CD8-positive, alpha-beta memory T cell (primary cell): ENCODE measurements around the gene USP14. TPM values are rescaled to one million over a fixed set of nuclear protein-coding genes. Genes with fewer than 3 reads are reported as not detected.
"Not testable (repeated sequence)": the region's sequence is repeated elsewhere in the genome, so short reads cannot be mapped to it uniquely, and the experiment has no call there.

ENCODE experiments used
- CTCF ChIA-PET: fragments of 350-600 bp; sonication (Branson Sonifier 250); formaldehyde crosslinking; loops from one replicate; lab custom pipeline; 2021; ENCODE audit warnings: antibody characterized with exemption; lab: Charles Lee
- POLR2A ChIA-PET: fragments of 350-600 bp; sonication (Branson Sonifier 250); formaldehyde crosslinking; loops from one replicate; lab custom pipeline; 2021; ENCODE audit warnings: antibody characterized with exemption; lab: Charles Lee
- DNase-seq, 5 donors: peaks; one replicate each; pipeline versions ENCODE4 v3.0.0 to v3.0.0-alpha.2; 2020 to 2022; ENCODE audit warnings: mixed read lengths in 1 of 5
- H3K27ac ChIP-seq: one replicate; pipeline ENCODE4 v1.7.0; 2013; ENCODE audit warnings: low read depth, mild to moderate bottlenecking, low read length, moderate library complexity
- H3K27me3 ChIP-seq: 2 replicates; pipeline ENCODE4 v1.7.0; 2013; ENCODE audit warnings: low read length, mild to moderate bottlenecking; ENCODE audit not compliant: insufficient read depth, poor library complexity, severe bottlenecking
- H3K36me3 ChIP-seq: 2 replicates; pipeline ENCODE4 v1.7.0; 2013; ENCODE audit warnings: mild to moderate bottlenecking, low read length, moderate library complexity; ENCODE audit not compliant: insufficient read depth
- H3K4me1 ChIP-seq: 2 replicates; pipeline ENCODE4 v1.7.0; 2013; ENCODE audit warnings: mild to moderate bottlenecking, low read length, moderate library complexity; ENCODE audit not compliant: insufficient read depth
- H3K4me3 ChIP-seq: 2 replicates; pipeline ENCODE4 v1.7.0; 2013; ENCODE audit warnings: mild to moderate bottlenecking, low read length
- H3K9me3 ChIP-seq: 2 replicates; pipeline ENCODE4 v1.7.0; 2013; ENCODE audit warnings: mild to moderate bottlenecking, low read length
- H3K27ac Mint-ChIP-seq, 8 donors: one replicate each; pipeline ENCODE4 v1.8.0; 2020 to 2021; ENCODE audit warnings: mixed read lengths in 8 of 8, mild to moderate bottlenecking in 6 of 8, inconsistent platforms in 3 of 8, moderate library complexity in 3 of 8
- H3K27me3 Mint-ChIP-seq, 2 donors: one replicate each; pipeline ENCODE4 v1.8.0; 2020 to 2021; ENCODE audit warnings: mixed read lengths in 2 of 2, mild to moderate bottlenecking in 1 of 2, moderate library complexity in 1 of 2
- H3K36me3 Mint-ChIP-seq, 3 donors: one replicate each; pipeline ENCODE4 v1.8.0; 2020 to 2021; ENCODE audit warnings: mixed read lengths in 3 of 3, inconsistent platforms in 1 of 3, mild to moderate bottlenecking in 1 of 3
- H3K4me1 Mint-ChIP-seq, 3 donors: one replicate each; pipeline ENCODE4 v1.8.0; 2020 to 2021; ENCODE audit warnings: mixed read lengths in 3 of 3, inconsistent platforms in 1 of 3, mild to moderate bottlenecking in 1 of 3
- H3K4me3 Mint-ChIP-seq, 7 donors: one replicate each; pipeline ENCODE4 v1.8.0; 2020 to 2021; ENCODE audit warnings: mixed read lengths in 7 of 7, mild to moderate bottlenecking in 6 of 7, moderate library complexity in 4 of 7, inconsistent platforms in 2 of 7
- H3K9me3 Mint-ChIP-seq, 5 donors: one replicate each; pipeline ENCODE4 v1.8.0; 2020 to 2022; ENCODE audit warnings: mixed read lengths in 5 of 5, mild to moderate bottlenecking in 3 of 5, moderate library complexity in 2 of 5, inconsistent platforms in 1 of 5
- polyA plus RNA-seq: library from polyadenylated mRNA; unstranded; fragments of 300-500 nt; fragmentation: Illumina TruSeq; gene quantifications from one replicate; pipeline ENCODE4 v1.2.3, GENCODE V29; 2021
- total RNA-seq, 2 experiments: library from RNA; stranded (reverse); gene quantifications; one replicate each; pipeline ENCODE4 v1.2.3, GENCODE V29; 2021

The USP14 gene
- total and polyA plus RNA-seq, 3 experiments from 2014 or later, result 50.2 to 113 (median 111) TPM

DNA sequence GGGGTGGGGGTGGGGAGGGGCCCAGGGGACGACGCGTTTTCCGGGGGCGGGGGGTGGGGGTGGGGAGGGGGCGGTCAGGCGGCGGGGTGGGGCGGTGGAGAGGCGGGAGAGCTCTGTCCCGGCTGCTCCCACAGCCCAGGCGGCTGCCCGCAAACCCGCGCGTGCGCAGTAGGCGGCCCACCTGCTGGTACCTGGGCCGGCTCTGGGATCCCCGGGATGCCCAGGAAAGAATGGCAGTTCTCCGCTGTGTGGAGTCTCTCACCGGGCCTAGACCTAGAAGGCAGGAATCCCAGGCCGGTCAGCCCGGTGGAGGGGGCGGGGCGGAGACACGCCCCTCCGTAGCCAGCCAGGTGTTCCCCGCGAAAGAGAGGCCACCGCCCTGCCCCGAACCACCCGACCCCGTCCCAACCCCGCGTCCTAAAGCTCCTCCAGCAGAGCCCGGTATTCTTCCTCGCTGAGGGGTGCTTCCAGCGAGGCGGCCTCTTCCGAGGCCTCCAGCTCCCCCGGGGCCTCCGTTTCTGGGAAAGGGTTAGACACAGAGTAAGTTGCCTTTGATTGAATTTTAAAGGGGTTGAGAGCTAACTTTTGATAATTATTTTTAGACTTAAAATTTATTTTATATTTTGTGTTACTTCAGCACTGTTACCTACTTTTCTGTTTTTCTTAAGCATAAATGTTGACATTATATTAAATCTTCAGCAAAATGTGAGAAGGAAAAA, 46.2 kb upstream of the USP14 start:
- H3K27me3 Mint-ChIP-seq, H3K36me3 Mint-ChIP-seq, H3K9me3 ChIP-seq, CTCF ChIA-PET, H3K4me1 Mint-ChIP-seq, H3K36me3 ChIP-seq, H3K27me3 ChIP-seq, H3K27ac ChIP-seq, H3K4me3 ChIP-seq, POLR2A ChIA-PET, H3K4me1 ChIP-seq: not testable (repeated sequence)
- DNase-seq, result peak in 4 of 5 donors; percentile 17 to 65 (median 46)
- Mint-ChIP-seq H3K27ac (peak overlapping the region in 3 of 8 donors; percentile 19 to 56 (median 29)), H3K4me3 (peak overlapping the region in 5 of 7 donors; percentile 20 to 57 (median 48)), H3K9me3 (peaks cover 20 to 35% (median 28%) of the 10 kb centered on the region in 5 donors)

DNA sequence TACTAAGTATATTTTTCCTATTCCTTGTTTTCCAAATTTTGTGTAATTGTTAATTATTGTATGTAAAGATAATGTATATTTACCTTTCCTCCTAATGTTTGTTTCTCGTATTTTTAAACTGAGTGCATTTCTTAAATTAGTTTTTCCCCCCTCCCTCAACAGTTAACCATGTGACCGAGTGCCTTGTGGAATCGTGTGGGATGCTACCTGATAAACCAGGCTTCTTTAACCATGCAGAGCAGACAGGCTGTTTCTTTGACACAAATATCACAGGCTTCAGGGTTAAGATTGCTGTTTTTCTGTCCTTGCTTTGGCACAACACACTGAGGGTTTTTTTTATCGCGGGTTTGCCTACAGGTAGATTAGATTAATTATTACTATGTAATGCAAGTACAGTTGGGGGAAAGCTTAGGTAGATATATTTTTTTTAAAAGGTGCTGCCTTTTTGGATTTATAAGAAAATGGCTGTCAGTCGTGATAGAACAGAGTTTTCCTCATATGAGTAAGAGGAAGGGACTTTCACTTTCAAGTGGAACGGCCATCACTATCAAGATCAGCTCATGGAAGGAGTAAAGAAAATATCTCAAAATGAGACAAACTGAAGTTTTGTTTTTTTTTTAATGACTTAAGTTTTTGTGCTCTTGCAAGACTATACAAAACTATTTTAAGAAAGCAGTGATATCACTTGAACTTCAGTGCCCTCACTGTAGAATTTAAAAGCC, 37.7 kb upstream of the USP14 start:
- H3K4me3 Mint-ChIP-seq, H3K9me3 Mint-ChIP-seq, H3K4me1 ChIP-seq, H3K27me3 Mint-ChIP-seq, H3K4me1 Mint-ChIP-seq, H3K27me3 ChIP-seq, H3K9me3 ChIP-seq, H3K36me3 Mint-ChIP-seq, CTCF ChIA-PET, H3K27ac ChIP-seq, POLR2A ChIA-PET, H3K27ac Mint-ChIP-seq, H3K4me3 ChIP-seq, H3K36me3 ChIP-seq, DNase-seq: not testable (repeated sequence)

DNA sequence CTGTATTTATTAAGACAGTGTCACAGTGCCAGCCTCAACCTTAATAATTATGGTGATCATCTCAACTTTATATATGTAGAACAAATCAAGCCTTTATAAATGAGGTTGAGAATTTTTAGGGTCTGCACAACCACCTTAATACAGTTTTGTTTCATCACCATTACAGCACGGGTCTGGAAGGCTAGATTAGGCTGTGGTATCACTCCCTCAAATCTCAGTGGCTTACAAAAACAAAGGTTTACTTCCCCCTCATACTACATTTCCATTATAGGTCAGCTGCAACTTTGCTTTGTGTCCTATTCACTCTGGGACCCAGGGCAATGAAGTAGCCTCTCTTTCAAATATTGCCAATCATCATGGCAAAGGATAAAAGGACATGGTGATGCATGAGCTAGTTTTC, 23.3 kb upstream of the USP14 start:
- Mint-ChIP-seq H3K4me1 (peaks cover 1 to 10% (median 6%) of the 10 kb centered on the region in 3 donors), H3K9me3 (peaks cover 0 to 6% (median 3%) of the 10 kb centered on the region in 5 donors), H3K27me3 (no peaks in the 10 kb centered on the region), H3K4me3 (no peak overlapping the region), H3K27ac (no peak overlapping the region), H3K36me3 (no peaks in the 10 kb centered on the region)
- peaks cover 4% of the 10 kb centered on the region for H3K4me1 ChIP-seq
- no peaks in the 10 kb centered on the region for H3K9me3 ChIP-seq
- ChIA-PET CTCF (no interaction called here), POLR2A (no interaction called here)
- H3K36me3 ChIP-seq, result no peaks in the 10 kb centered on the region
- H3K27ac ChIP-seq, result no peak overlapping the region
- no peaks in the 10 kb centered on the region for H3K27me3 ChIP-seq
- no peak for DNase-seq
- no peak overlapping the region for H3K4me3 ChIP-seq

DNA sequence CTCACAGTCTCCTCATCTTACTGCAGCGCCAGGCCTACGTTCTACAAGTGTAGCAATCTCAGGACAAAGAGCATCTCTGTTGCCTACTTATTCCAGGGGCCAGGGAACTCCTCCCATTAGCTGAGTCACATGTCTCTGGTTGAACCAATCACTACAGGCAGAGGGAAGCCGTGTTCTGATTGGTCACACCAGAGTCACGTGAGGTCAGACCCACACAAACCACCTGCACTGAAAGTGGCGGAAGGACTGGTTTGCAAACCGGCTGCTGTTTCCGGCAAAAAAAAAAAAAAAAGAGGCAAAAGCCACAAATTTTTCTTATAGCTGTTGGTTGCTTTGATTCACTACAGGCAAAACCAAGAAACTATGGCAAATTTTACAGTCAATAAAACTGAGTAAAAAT, 21.9 kb upstream of the USP14 start:
- no peaks in the 10 kb centered on the region for H3K36me3 Mint-ChIP-seq
- H3K27me3 Mint-ChIP-seq, result peaks cover 0 to 3% of the 10 kb centered on the region in 2 donors
- peaks cover 1 to 10% (median 6%) of the 10 kb centered on the region in 3 donors for H3K4me1 Mint-ChIP-seq
- H3K9me3 Mint-ChIP-seq, result peaks cover 0 to 1% (median 0%) of the 10 kb centered on the region in 5 donors
- H3K27me3 ChIP-seq, result no peaks in the 10 kb centered on the region
- ChIA-PET POLR2A (interaction anchor here (0.7 to 0.8 kb wide), 2 partner anchors 22 kb away, joined by 3 read pairs; partner anchors contain the start of gene USP14), CTCF (no interaction called here)
- no peaks in the 10 kb centered on the region for H3K9me3 ChIP-seq
- no peaks in the 10 kb centered on the region for H3K36me3 ChIP-seq
- H3K4me3 ChIP-seq, result no peak overlapping the region
- no peak overlapping the region for H3K27ac ChIP-seq
- H3K27ac Mint-ChIP-seq, result peak overlapping the region in 5 of 8 donors; percentile 14 to 69 (median 63)
- H3K4me3 Mint-ChIP-seq, result peak overlapping the region in 3 of 7 donors; percentile 19 to 75 (median 42)
- DNase-seq, result peak in 4 of 5 donors; percentile 37 to 72 (median 47)
- peaks cover 4% of the 10 kb centered on the region for H3K4me1 ChIP-seq

DNA sequence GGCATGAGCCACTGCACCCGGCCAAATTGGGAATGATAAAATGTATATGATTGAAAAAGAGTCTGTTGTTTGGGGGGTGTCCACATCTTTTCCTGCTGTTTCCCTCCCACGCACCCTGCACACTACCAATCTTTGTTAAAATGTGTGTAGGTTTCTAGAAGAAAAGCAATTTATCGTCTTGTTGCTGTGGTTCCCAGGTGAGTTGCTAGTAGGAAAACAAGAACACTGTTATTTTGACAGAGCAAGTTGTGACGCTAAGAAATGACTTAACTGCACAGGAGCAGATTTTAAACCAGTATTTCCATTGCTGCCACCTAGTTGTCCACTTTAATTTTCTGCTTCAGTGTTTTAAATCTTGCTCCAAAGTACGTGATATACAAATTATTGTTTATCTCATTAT, 21.0 kb upstream of the USP14 start:
- POLR2A ChIA-PET, result interaction anchor here (0.8 kb wide), 1 partner anchor 21 kb away, joined by 3 read pairs; the partner anchor contains the start of gene USP14
- H3K27ac Mint-ChIP-seq, result no peak overlapping the region
- H3K27me3 Mint-ChIP-seq, result peaks cover 2 to 9% of the 10 kb centered on the region in 2 donors
- H3K27me3 ChIP-seq, result no peaks in the 10 kb centered on the region
- no peaks in the 10 kb centered on the region for H3K9me3 ChIP-seq
- peaks cover 4% of the 10 kb centered on the region for H3K4me1 ChIP-seq
- CTCF ChIA-PET, result no interaction called here
- no peaks in the 10 kb centered on the region for H3K36me3 Mint-ChIP-seq
- H3K4me3 ChIP-seq, result no peak overlapping the region
- peaks cover 1 to 10% (median 6%) of the 10 kb centered on the region in 3 donors for H3K4me1 Mint-ChIP-seq
- no peak overlapping the region for H3K4me3 Mint-ChIP-seq
- no peaks in the 10 kb centered on the region for H3K9me3 Mint-ChIP-seq
- DNase-seq, result no peak
- H3K27ac ChIP-seq, result no peak overlapping the region
- H3K36me3 ChIP-seq, result no peaks in the 10 kb centered on the region

DNA sequence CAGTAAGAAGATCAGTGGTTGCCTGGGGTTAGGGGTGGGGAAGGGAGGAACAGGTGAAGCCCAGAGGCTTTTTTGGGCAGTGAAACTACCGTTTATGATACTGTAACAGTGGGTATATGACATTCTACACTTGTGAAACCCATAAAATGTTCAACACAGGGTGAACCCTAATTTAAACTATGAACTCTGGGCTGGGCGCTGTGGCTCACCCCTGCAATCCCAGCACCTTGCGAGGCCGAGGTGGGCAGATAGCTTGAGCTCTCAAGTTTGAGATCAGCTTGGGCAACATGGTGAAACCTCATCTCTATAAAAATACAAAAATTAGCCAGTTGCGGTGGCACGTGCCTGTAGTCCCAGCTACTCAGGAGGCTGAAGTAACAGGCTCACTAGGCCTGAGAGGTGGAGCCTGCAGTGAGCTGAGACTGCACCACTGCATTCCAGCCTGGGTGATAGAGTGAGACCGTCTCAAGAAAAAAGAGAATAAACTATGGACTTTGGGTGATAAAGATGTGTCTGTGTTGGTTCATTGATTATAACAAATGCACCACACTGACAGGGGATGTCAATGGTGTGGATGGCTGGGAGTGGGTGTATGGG, 17.6 kb upstream of the USP14 start:
- Mint-ChIP-seq H3K4me1 (peaks cover 1 to 10% (median 6%) of the 10 kb centered on the region in 3 donors), H3K4me3 (no peak overlapping the region), H3K36me3 (no peaks in the 10 kb centered on the region), H3K27me3 (peaks cover 10 to 25% of the 10 kb centered on the region in 2 donors), H3K9me3 (no peaks in the 10 kb centered on the region), H3K27ac (no peak overlapping the region)
- ChIA-PET POLR2A (no interaction called here), CTCF (interaction anchor here (1.4 kb wide), 1 partner anchor 13 kb away, joined by 3 read pairs; no protein-coding TSS in a partner anchor)
- no peaks in the 10 kb centered on the region for H3K36me3 ChIP-seq
- no peak overlapping the region for H3K4me3 ChIP-seq
- H3K27me3 ChIP-seq, result no peaks in the 10 kb centered on the region
- no peak overlapping the region for H3K27ac ChIP-seq
- H3K4me1 ChIP-seq, result peaks cover 4% of the 10 kb centered on the region
- H3K9me3 ChIP-seq, result no peaks in the 10 kb centered on the region
- no peak for DNase-seq

DNA sequence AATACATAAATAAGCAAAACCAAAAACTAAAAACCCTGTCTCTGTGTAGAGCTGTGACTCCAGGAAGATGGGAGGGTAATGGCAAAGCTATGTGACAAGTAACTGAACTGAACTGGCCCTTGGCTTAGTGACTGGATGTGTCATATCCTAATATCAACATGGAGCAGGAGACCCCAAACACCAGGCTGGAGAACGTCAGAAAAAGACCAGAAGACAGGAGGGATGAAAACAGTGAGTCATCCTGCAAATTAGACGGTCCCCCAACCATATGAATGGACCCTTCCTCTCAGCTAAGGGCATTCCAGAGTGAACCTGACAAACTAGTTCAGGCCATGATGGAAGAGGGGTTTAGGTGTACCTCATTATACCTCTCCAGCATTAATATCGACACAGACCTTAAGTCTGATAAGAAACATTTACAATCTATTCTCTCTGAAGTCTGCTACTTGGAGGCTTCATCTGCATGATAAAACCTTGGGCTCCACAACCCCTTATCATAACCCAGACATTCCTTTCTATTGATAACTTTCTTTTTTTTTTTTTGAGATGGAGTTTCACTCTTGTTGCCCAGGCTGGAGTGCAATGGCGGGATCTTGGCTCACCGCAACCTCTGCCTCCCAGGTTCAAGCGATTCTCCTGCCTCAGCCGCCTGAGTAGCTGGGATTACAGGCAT, 15.6 kb upstream of the USP14 start:
- H3K4me1 Mint-ChIP-seq, H3K4me1 ChIP-seq, H3K9me3 ChIP-seq, H3K9me3 Mint-ChIP-seq, H3K4me3 ChIP-seq, H3K36me3 ChIP-seq, POLR2A ChIA-PET, DNase-seq, H3K36me3 Mint-ChIP-seq, CTCF ChIA-PET, H3K27ac ChIP-seq, H3K27ac Mint-ChIP-seq, H3K4me3 Mint-ChIP-seq, H3K27me3 ChIP-seq: not testable (repeated sequence)
- H3K27me3 Mint-ChIP-seq, result peaks cover 10 to 29% of the 10 kb centered on the region in 2 donors
